Measurements from ENCODE around the gene TANGO6.
"Not testable (repeated sequence)": the region's sequence is repeated elsewhere in the genome, so short reads cannot be mapped to it uniquely, and the experiment has no call there.

TANGO6 gene

GRCh38 chr16:69119536-69119935 is 276.2 kb downstream of the TANGO6 start:
- no peak for DNase-seq (ENCODE audit: low read depth)

GRCh38 chr16:69120096-69120664 is 276.8 kb downstream of the TANGO6 start:
- no peak for DNase-seq (ENCODE audit: low read depth)

GRCh38 chr16:69123910-69124309 is 280.6 kb downstream of the TANGO6 start:
- DNase-seq (ENCODE audit: low read depth), result peak; percentile 38

GRCh38 chr16:69124406-69124805 is 281.1 kb downstream of the TANGO6 start:
- not testable (repeated sequence) for DNase-seq (ENCODE audit: low read depth)

- not testable (repeated sequence) for DNase-seq (ENCODE audit: low read depth)
Measured at GRCh38 chr16:69124961-69125360, 281.6 kb downstream of the TANGO6 start.

- no peak for DNase-seq (ENCODE audit: low read depth)
Measured at GRCh38 chr16:69126221-69126620, 282.9 kb downstream of the TANGO6 start.

- DNase-seq (ENCODE audit: low read depth), result not testable (repeated sequence)
Measured at GRCh38 chr16:69126801-69127200, 283.5 kb downstream of the TANGO6 start.

- DNase-seq (ENCODE audit: low read depth), result no peak
Measured at GRCh38 chr16:69127966-69128510, 284.7 kb downstream of the TANGO6 start.

GRCh38 chr16:69130461-69130860 is 287.1 kb downstream of the TANGO6 start:
- DNase-seq (ENCODE audit: low read depth), result no peak

- no peak for DNase-seq (ENCODE audit: low read depth)
Measured at GRCh38 chr16:69131167-69131838, 288.0 kb downstream of the TANGO6 start.

GRCh38 chr16:69131839-69132423 is 288.6 kb downstream of the TANGO6 start:
- peak; percentile 70 for DNase-seq (ENCODE audit: low read depth)

- DNase-seq (ENCODE audit: low read depth), result peak; percentile 83
Measured at GRCh38 chr16:69132424-69133252, 289.3 kb downstream of the TANGO6 start, which contains the start of the genes CHTF8 and UTP4. Gene CHTF8 (minus strand): TSS chr16:69132588. CDS start chr16:69121458, 11,130 bp downstream. Gene UTP4 (plus strand): TSS chr16:69132649. CDS start chr16:69133460, 811 bp downstream.

GRCh38 chr16:69133373-69133954 is 290.1 kb downstream of the TANGO6 start:
- no peak for DNase-seq (ENCODE audit: low read depth)
